ENCODE results near the gene DHRS7.
A peak's percentile ranks its signal among the peaks of the same experiment; 100 is the strongest.

DNA sequence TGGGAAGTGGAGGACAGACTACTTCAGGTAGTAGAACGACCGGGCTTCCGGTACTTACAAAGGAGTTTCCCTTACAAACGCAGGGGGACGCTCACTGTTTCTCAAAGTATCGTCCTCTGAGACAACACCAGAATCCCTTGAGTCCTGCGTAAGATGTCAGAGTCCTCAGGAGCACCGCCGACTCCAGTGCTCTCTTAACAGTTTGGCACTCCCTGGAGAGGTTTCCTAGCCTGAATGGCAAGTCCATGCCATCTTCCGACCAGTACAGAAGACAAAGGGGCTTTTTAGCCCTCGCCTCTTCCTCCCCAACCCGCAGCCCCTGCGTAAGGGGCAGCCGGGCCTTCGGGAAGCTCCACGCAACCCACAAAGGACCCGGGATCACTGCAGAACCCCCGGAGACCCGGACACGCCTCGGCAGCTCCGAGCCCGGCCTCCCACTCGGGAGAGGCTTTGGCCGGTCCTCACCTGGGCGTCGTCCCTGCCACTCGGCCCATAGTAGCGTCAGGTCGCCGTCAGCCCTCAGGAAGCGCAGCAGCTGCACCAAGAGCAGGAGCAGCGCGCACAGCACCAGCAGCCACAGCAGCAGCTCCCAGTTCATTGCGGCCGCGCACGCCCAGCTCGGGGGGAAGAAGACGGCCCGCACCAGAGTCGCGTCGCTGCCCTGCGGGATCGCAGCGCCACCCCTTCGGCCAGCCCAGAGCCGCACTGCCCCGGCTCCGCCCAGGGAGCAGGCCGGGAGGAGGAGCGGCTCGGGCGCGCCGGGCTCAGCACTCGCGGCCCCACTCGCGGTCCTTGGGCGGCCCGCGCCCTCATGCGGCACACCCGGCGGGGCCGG, at the start of gene DHRS7:
- TF ChIP-seq, protein P1, sequence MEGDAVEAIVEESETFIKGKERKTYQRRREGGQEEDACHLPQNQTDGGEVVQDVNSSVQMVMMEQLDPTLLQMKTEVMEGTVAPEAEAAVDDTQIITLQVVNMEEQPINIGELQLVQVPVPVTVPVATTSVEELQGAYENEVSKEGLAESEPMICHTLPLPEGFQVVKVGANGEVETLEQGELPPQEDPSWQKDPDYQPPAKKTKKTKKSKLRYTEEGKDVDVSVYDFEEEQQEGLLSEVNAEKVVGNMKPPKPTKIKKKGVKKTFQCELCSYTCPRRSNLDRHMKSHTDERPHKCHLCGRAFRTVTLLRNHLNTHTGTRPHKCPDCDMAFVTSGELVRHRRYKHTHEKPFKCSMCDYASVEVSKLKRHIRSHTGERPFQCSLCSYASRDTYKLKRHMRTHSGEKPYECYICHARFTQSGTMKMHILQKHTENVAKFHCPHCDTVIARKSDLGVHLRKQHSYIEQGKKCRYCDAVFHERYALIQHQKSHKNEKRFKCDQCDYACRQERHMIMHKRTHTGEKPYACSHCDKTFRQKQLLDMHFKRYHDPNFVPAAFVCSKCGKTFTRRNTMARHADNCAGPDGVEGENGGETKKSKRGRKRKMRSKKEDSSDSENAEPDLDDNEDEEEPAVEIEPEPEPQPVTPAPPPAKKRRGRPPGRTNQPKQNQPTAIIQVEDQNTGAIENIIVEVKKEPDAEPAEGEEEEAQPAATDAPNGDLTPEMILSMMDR (IDR thresholded peaks at IDR 0.05): peak in 5 of 6 experiments; percentile 9 to 70 (median 58)
- peak; percentile 78 to 89 for TF ChIP-seq POLR2A (IDR thresholded peaks at IDR 0.05)
